ENCODE data around the gene BTBD9. TPM values are rescaled to one million over a fixed set of nuclear protein-coding genes. Genes with fewer than 3 reads are reported as not detected.
A peak's percentile ranks its signal among the peaks of the same experiment; 100 is the strongest.
"Not testable (repeated sequence)": the region's sequence is repeated elsewhere in the genome, so short reads cannot be mapped to it uniquely, and the experiment has no call there.

The BTBD9 gene
- total RNA-seq, 2 experiments from 2014 or later, result 8.2 to 12.2 TPM

DNA sequence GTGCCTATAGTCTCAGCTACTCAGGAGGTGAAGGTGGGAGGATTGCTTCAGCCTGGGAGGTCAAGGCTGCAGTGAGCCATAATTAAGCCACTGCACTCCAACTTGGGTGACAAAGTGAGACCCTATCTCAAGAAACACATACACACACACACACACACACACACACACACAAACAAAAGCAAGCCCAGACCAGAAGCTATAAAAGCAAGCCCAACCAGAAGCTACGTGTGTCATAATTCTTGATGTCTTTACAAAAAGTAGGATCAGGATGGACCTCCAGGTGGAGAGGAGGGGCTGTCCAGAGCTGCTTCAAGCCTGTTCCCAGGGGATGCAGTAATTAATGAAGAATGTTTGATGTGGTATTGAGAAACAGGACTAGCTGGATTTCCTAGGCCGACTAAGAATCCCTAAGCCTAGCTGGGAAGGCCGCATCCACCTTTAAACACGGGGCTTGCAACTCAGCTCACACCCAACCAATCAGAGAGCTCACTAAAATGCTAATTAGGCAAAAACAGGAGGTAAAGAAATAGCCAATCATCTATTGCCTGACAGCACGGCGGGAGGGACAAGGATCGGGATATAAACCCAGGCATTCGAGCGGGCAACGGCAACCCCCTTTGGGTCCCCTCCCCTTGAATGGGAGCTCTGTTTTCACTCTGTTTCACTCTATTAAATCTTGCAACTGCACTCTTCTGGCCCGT, 213.8 kb downstream of the BTBD9 start:
- H3K36me3 Mint-ChIP-seq (ENCODE audit: low read depth); intact Hi-C loops (cut with DNase I, micrococcal nuclease); POLR2A ChIA-PET; H3K9me3 Mint-ChIP-seq (ENCODE audit: low read depth); H3K27ac Mint-ChIP-seq; H3K4me3 Mint-ChIP-seq; H3K4me1 Mint-ChIP-seq; DNase-seq; ATAC-seq; H3K27me3 Mint-ChIP-seq: not testable (repeated sequence)
- CTCF ChIA-PET, result interaction anchor here (0.7 to 1.7 kb wide), 2 partner anchors 50 to 68 kb away, joined by 3 read pairs; no protein-coding TSS in a partner anchor

DNA sequence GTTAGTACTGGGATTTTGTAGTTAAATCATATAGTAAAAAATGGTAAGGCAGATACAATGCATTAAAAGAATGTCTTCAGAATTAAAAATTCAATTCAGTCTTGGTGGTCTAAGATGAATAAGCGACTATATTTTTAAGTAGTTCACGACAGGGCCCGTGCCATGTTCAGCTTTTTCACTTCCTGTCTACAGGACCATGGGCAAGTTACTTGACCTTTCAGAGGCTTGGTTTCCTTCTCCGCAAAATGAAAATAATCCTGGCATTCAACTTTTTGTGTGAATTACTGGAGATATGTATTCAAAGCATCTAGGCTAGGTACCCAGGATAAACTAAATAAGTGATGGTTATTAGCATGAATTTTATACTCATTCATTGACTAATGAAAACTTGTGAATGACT, 216.0 kb downstream of the BTBD9 start:
- intact Hi-C loops (cut with DNase I, micrococcal nuclease), result no loop called here
- no peaks in the 10 kb centered on the region for H3K4me1 Mint-ChIP-seq
- ATAC-seq, result no peak

DNA sequence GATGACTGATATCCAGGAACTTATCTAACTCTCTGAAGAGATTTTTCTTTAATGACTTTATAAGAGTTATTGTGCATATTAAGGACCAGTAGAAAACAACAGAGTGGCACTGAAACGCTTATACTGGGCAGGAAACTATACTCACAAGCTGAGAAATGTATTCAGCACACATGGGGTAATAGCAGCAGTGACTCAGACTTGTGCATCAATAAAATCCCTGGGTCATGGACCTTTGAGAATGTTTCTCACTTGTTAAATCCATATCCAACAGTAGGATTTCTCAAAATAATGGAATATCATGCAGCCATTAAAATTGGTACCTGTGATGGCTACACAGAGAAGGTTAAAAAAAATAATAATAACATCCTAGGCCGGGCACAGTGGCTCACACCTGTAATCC, 219.5 kb downstream of the BTBD9 start:
- ChIA-PET CTCF (no interaction called here), POLR2A (no interaction called here)
- intact Hi-C loops (cut with DNase I, micrococcal nuclease), result no loop called here
- DNase-seq (no peak), ATAC-seq (no peak)
- H3K4me3 Mint-ChIP-seq, result no peak overlapping the region
- H3K27me3 Mint-ChIP-seq, result no peaks in the 10 kb centered on the region
- H3K36me3 Mint-ChIP-seq (ENCODE audit: low read depth), result no peaks in the 10 kb centered on the region
- H3K27ac Mint-ChIP-seq, result no peak overlapping the region
- no peaks in the 10 kb centered on the region for H3K9me3 Mint-ChIP-seq (ENCODE audit: low read depth)
- no peaks in the 10 kb centered on the region for H3K4me1 Mint-ChIP-seq

More for the DNA sequence above, 216.0 kb downstream of the BTBD9 start:
- no peaks in the 10 kb centered on the region for H3K36me3 Mint-ChIP-seq (ENCODE audit: low read depth)
- POLR2A ChIA-PET, result no interaction called here
- CTCF ChIA-PET, result no interaction called here
- H3K9me3 Mint-ChIP-seq (ENCODE audit: low read depth), result no peaks in the 10 kb centered on the region
- no peak overlapping the region for H3K27ac Mint-ChIP-seq
- no peak overlapping the region for H3K4me3 Mint-ChIP-seq
- no peak for DNase-seq
- H3K27me3 Mint-ChIP-seq, result no peaks in the 10 kb centered on the region

DNA sequence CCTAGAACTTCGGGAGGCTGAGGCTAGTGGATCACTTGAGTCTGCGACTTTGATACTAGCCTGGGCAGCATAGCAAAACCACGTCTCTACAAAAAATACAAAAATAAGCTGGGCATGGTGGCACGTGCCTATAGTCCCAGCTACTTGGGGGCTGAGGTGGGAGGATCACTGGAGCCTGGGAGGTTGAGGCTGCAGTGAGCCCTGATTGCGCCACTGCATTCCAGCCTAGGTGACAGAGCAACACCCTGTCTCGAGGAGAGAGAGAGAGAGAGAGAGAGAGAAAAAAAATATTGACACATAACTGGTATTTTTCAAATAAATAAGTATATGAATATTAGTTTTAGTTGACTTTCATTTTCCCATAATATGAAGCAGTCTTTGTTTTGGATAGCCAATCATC, 222.2 kb downstream of the BTBD9 start:
- DNase-seq (no peak), ATAC-seq (no peak)
- no peaks in the 10 kb centered on the region for H3K36me3 Mint-ChIP-seq (ENCODE audit: low read depth)
- H3K9me3 Mint-ChIP-seq (ENCODE audit: low read depth), result no peaks in the 10 kb centered on the region
- POLR2A ChIA-PET, result no interaction called here
- H3K4me3 Mint-ChIP-seq, result no peak overlapping the region
- no peak overlapping the region for H3K27ac Mint-ChIP-seq
- peaks cover 11% of the 10 kb centered on the region for H3K4me1 Mint-ChIP-seq
- no peaks in the 10 kb centered on the region for H3K27me3 Mint-ChIP-seq
- intact Hi-C loops (cut with DNase I, micrococcal nuclease), result no loop called here
- CTCF ChIA-PET, result no interaction called here

DNA sequence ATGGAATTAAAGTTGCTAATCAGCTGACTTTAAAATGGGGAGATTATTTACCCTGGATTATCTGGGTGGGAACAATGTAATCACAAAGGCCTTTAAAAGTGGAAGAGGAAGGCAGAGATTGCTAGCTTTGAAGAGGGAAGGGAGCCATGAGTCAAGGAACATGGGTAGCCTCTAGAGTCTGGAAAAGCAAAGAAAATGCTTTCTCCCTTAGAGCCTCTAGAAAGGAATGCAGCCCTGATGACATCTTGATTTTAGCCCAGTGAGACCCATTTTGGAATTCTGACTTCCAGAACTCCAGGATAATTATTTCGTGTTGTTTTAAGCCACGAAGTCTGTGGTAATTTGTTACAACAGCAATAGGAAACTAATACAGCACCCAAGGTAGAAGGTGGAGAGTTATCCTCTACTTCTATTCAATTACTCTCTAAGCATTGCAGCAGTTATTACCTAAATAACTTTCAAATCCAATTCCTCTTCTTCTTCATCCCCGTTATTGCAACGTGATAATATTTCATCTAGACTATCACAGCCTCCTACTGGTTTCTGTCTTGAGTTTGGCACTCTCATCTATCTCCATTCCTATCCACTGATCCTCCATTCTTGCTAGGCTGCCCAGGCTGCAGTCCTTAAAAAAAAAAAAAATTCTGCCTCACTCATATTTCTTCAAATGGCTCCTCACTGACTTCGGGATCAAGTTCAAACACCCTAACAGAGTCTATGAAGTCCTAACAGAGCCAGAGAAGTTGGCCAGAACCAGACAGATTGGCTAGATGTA, 224.3 kb downstream of the BTBD9 start:
- intact Hi-C loops (cut with DNase I, micrococcal nuclease), result no loop called here
- Mint-ChIP-seq H3K36me3 (ENCODE audit: low read depth) (no peaks in the 10 kb centered on the region), H3K27ac (no peak overlapping the region), H3K4me1 (peaks cover 16% of the 10 kb centered on the region), H3K4me3 (no peak overlapping the region), H3K27me3 (no peaks in the 10 kb centered on the region), H3K9me3 (ENCODE audit: low read depth) (no peaks in the 10 kb centered on the region)
- POLR2A ChIA-PET, result no interaction called here
- CTCF ChIA-PET, result no interaction called here
- no peak for ATAC-seq
- DNase-seq, result no peak

DNA sequence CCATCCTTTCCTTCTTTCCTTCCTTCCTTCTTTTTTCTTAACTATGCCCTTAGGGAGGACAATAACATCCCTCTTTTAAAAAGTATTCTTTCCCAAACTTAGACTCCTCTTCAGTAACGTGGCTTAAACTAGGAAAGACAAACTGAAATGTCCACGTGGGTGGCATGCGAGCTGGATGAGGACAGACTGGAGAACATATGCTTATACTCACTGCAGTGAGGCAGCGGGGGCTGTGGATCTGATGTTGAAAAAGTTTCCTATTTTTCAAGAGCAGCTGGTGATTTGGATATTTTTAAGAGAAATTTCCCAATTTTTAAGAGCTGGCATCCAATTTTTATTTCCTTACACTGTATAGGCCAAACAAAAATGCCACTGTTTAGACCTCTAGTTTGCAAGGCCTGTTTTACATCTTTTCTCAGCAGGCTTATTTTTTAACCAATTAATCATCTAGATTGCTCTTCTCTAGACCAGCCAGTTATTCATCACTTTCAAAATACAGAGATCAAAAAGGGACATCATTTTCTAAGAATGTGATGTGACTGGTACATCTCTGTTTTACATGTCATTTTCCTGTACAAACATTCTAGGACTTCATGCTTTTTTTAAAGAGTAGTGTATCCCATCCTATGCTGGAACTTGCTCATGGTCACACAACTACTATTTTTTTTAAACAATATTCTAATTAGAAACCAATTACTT, 226.5 kb downstream of the BTBD9 start:
- Mint-ChIP-seq H3K27ac (no peak overlapping the region), H3K27me3 (no peaks in the 10 kb centered on the region), H3K36me3 (ENCODE audit: low read depth) (no peaks in the 10 kb centered on the region), H3K4me1 (peaks cover 16% of the 10 kb centered on the region), H3K9me3 (ENCODE audit: low read depth) (no peaks in the 10 kb centered on the region), H3K4me3 (no peak overlapping the region)
- CTCF ChIA-PET, result interaction anchor here (0.5 to 1.0 kb wide), 2 partner anchors 81 to 83 kb away, joined by 3 to 5 read pairs; no protein-coding TSS in a partner anchor
- ATAC-seq (peak; percentile 94), DNase-seq (no peak)
- POLR2A ChIA-PET, result interaction anchor here (0.6 kb wide), 1 partner anchor 405 kb away, joined by 3 read pairs; no protein-coding TSS in a partner anchor
- intact Hi-C loops (cut with DNase I, micrococcal nuclease), result no loop called here

DNA sequence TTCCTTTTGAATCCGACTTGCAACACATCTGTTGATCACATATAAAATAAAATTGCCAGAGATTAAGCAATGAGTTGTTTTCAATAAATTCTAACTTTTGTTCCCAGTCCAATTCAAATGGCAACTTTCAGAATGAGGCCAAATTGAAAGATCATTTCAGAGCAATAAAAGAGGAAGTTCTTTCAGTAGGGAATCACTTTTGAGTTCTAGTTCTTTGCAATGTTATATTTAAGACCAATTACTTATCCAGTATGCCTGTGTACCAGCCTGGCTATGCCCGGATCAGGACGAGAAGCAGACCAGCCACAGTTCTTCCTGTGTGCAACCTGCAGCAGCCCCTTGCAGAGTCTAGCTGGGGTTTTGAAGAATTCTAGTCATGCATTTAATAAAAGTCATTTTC, 232.5 kb downstream of the BTBD9 start:
- Mint-ChIP-seq H3K27ac (no peak overlapping the region), H3K36me3 (ENCODE audit: low read depth) (no peaks in the 10 kb centered on the region), H3K9me3 (ENCODE audit: low read depth) (no peaks in the 10 kb centered on the region), H3K4me3 (no peak overlapping the region), H3K4me1 (peaks cover 17% of the 10 kb centered on the region), H3K27me3 (no peaks in the 10 kb centered on the region)
- CTCF ChIA-PET, result interaction anchor here (0.7 kb wide), 1 partner anchor 1425 kb away, joined by 3 read pairs; no protein-coding TSS in a partner anchor
- intact Hi-C loops (cut with DNase I, micrococcal nuclease), result no loop called here
- DNase-seq (no peak), ATAC-seq (no peak)
- POLR2A ChIA-PET, result no interaction called here

DNA sequence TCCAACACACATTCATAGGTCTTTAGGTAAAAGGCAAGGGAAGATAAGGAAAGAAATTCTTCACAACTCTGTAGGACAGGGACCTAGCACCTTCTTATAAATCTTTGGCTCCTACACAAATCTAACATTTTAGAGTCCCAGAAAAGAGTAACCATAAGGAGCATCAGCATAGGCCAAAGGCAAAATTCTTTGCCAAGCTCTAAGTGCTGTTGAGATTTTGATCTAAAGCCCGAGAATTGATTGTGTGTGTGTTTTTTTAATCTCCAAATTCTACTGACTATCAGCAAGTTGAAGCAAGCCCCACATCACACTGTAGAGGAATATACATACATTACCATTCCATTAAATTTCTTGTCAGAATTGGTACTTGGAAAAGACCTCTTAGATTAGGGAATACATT, 233.6 kb downstream of the BTBD9 start:
- POLR2A ChIA-PET, result interaction anchor here (0.8 kb wide), 1 partner anchor 49 kb away, joined by 10 read pairs; no protein-coding TSS in a partner anchor
- intact Hi-C loops (cut with DNase I, micrococcal nuclease), result no loop called here
- ATAC-seq, result no peak
- H3K9me3 Mint-ChIP-seq (ENCODE audit: low read depth), result no peaks in the 10 kb centered on the region
- H3K27ac Mint-ChIP-seq, result no peak overlapping the region
- H3K4me3 Mint-ChIP-seq, result no peak overlapping the region
- H3K27me3 Mint-ChIP-seq, result no peaks in the 10 kb centered on the region
- no peaks in the 10 kb centered on the region for H3K36me3 Mint-ChIP-seq (ENCODE audit: low read depth)
- CTCF ChIA-PET, result interaction anchor here (0.7 to 1.4 kb wide), 2 partner anchors 88 to 281 kb away, joined by 3 to 5 read pairs; no protein-coding TSS in a partner anchor
- H3K4me1 Mint-ChIP-seq, result peaks cover 14% of the 10 kb centered on the region
- DNase-seq, result no peak

DNA sequence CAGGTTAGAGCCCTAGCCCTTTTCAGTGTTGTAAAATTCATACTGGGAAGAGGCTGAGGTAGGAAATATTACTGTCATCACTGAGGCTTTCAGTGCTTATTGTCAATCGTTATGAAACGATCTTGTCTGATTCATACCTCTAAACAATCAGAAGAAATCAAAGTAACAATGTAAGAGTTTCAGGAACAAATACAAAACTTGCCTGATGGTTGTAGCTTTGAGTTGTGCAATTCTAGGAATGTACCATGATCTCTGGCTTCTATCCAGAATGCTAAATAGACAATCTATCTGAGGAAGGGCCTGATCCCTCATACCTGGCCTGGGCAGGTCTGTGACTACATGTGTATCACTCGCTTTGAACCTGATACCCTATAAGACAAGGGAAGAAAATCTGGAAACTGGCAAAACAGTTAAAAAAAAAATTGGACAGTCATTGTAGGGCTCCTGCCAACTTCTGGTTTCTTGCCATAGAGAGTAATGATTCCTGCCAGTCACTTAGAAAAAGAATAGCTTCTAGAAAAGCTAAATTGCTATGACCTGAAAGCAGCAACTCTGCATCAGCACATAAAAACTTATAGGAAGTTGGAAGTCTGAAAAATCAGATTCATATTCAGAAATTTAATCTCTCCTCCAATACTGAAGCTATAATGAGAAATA, 234.7 kb downstream of the BTBD9 start:
- no peaks in the 10 kb centered on the region for H3K36me3 Mint-ChIP-seq (ENCODE audit: low read depth)
- H3K27me3 Mint-ChIP-seq, result no peaks in the 10 kb centered on the region
- H3K4me1 Mint-ChIP-seq, result peaks cover 14% of the 10 kb centered on the region
- ChIA-PET POLR2A (interaction anchor here (0.6 to 0.7 kb wide), 5 partner anchors 9 to 146 kb away, joined by 3 to 7 read pairs (median 5); no protein-coding TSS in a partner anchor), CTCF (interaction anchor here (0.7 to 1.4 kb wide), 3 partner anchors 29 to 173 kb away, joined by 3 to 5 read pairs (median 3); no protein-coding TSS in a partner anchor)
- intact Hi-C loops (cut with DNase I, micrococcal nuclease), result no loop called here
- H3K4me3 Mint-ChIP-seq, result no peak overlapping the region
- no peak for DNase-seq
- H3K9me3 Mint-ChIP-seq (ENCODE audit: low read depth), result no peaks in the 10 kb centered on the region
- H3K27ac Mint-ChIP-seq, result no peak overlapping the region
- ATAC-seq, result peak; percentile 53

DNA sequence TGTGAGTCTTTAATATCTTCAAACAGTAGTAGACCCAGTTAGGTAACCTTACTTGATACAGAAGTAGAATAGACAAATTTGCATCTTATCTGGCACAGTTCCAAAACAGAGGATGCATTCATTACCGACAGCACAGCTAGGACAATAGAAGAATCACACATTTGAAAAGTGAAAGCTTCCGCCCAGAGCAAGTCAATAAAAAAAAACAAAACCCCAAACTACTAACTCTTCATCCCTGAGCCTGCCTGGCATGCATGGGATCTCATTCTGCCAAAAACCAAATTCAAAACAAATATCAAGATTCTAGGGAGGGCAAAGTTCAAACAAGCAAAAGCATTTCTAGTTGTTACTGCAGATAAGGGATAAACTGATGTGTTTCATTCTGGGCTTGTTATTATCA, 235.4 kb downstream of the BTBD9 start:
- intact Hi-C loops (cut with DNase I, micrococcal nuclease), result no loop called here
- ATAC-seq (no peak), DNase-seq (no peak)
- Mint-ChIP-seq H3K27me3 (no peaks in the 10 kb centered on the region), H3K36me3 (ENCODE audit: low read depth) (no peaks in the 10 kb centered on the region), H3K4me1 (peaks cover 14% of the 10 kb centered on the region), H3K27ac (no peak overlapping the region), H3K9me3 (ENCODE audit: low read depth) (no peaks in the 10 kb centered on the region), H3K4me3 (no peak overlapping the region)
- ChIA-PET POLR2A (no interaction called here), CTCF (interaction anchor here (0.7 to 0.8 kb wide), 2 partner anchors 30 to 172 kb away, joined by 3 read pairs; no protein-coding TSS in a partner anchor)

DNA sequence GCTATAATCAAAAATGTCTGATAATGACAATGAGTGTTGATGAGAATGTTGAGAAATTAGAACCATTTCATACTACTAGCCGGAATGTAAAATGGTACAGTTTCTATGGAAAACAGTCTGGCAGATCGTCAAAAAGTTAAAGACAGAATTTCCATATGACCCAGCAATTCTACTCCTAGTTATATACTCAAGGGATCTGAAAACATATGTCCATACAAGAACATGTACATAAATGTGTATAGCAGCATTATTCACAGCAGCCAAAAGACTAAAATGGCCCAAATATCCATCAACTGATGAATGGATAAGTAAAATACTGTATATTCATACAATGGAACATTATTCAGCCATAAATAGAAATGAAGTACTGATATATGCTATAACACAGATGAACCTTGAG, 236.2 kb downstream of the BTBD9 start:
- no peaks in the 10 kb centered on the region for H3K27me3 Mint-ChIP-seq
- H3K4me1 Mint-ChIP-seq, result peaks cover 14% of the 10 kb centered on the region
- CTCF ChIA-PET, result no interaction called here
- POLR2A ChIA-PET, result no interaction called here
- no peak for DNase-seq
- H3K36me3 Mint-ChIP-seq (ENCODE audit: low read depth), result no peaks in the 10 kb centered on the region
- H3K27ac Mint-ChIP-seq, result no peak overlapping the region
- H3K9me3 Mint-ChIP-seq (ENCODE audit: low read depth), result no peaks in the 10 kb centered on the region
- no peak for ATAC-seq
- no peak overlapping the region for H3K4me3 Mint-ChIP-seq
- intact Hi-C loops (cut with DNase I, micrococcal nuclease), result no loop called here
